NCI-H1092 (cell line): ENCODE measurements around the gene VKORC1L1.
A peak's percentile ranks its signal among the peaks of the same experiment; 100 is the strongest.
"Not testable (repeated sequence)": the region's sequence is repeated elsewhere in the genome, so short reads cannot be mapped to it uniquely, and the experiment has no call there.

Experiments
- DNase-seq: peaks from one replicate; lab custom pipeline; 2025; lab: John Stamatoyannopoulos, UW

The VKORC1L1 gene

GRCh38 chr7:65872776-65873581 is at the start of gene VKORC1L1:
Gene VKORC1L1, plus strand, starts transcription at chr7:65873074. Its CDS starts 298 bp downstream, at chr7:65873372.
- DNase-seq = peak; percentile 92

- DNase-seq = no peak
These were observed 45.5 kb upstream of the VKORC1L1 start for GRCh38 chr7:65827366-65827765.

- no peak for DNase-seq
These were observed 40.6 kb upstream of the VKORC1L1 start for GRCh38 chr7:65832281-65832680.

- not testable (repeated sequence) for DNase-seq
These were observed 36.2 kb upstream of the VKORC1L1 start for GRCh38 chr7:65836684-65837083.

- not testable (repeated sequence) for DNase-seq
These were observed 35.3 kb upstream of the VKORC1L1 start for GRCh38 chr7:65837541-65837956.

GRCh38 chr7:65839846-65840245 is 33.0 kb upstream of the VKORC1L1 start:
- no peak for DNase-seq

GRCh38 chr7:65840446-65840845 is 32.4 kb upstream of the VKORC1L1 start:
- peak; percentile 7 for DNase-seq

GRCh38 chr7:65843616-65844015 is 29.3 kb upstream of the VKORC1L1 start:
- DNase-seq = not testable (repeated sequence)

GRCh38 chr7:65846008-65846570 is 26.8 kb upstream of the VKORC1L1 start:
- DNase-seq = no peak

- not testable (repeated sequence) for DNase-seq
These were observed 19.4 kb upstream of the VKORC1L1 start for GRCh38 chr7:65853426-65853825.

- not testable (repeated sequence) for DNase-seq
These were observed 19.0 kb upstream of the VKORC1L1 start for GRCh38 chr7:65853892-65854291.

- DNase-seq = not testable (repeated sequence)
These were observed 15.5 kb upstream of the VKORC1L1 start for GRCh38 chr7:65857321-65857894.

- not testable (repeated sequence) for DNase-seq
These were observed 14.2 kb upstream of the VKORC1L1 start for GRCh38 chr7:65858660-65859059.

- DNase-seq = not testable (repeated sequence)
These were observed 6.6 kb upstream of the VKORC1L1 start for GRCh38 chr7:65866244-65866643.

GRCh38 chr7:65867681-65868080 is 5.2 kb upstream of the VKORC1L1 start:
- DNase-seq = not testable (repeated sequence)

- not testable (repeated sequence) for DNase-seq
These were observed 3.6 kb upstream of the VKORC1L1 start for GRCh38 chr7:65869312-65869711.

- DNase-seq = not testable (repeated sequence)
These were observed 1.4 kb upstream of the VKORC1L1 start for GRCh38 chr7:65871451-65871850.

- DNase-seq = not testable (repeated sequence)
These were observed 814 bp downstream of the VKORC1L1 start for GRCh38 chr7:65873582-65874193.

GRCh38 chr7:65875715-65876114 is 2.8 kb downstream of the VKORC1L1 start:
- DNase-seq = not testable (repeated sequence)

GRCh38 chr7:65879292-65880153 is 6.6 kb downstream of the VKORC1L1 start:
- not testable (repeated sequence) for DNase-seq

GRCh38 chr7:65880242-65880641 is 7.4 kb downstream of the VKORC1L1 start:
- DNase-seq = not testable (repeated sequence)
